Activated CD4-positive, alpha-beta T cell treated with anti-CD3 and anti-CD28 coated beads, Interleukin-2, amount 50 U/mL, for 1 hour (primary cell): ENCODE results near the gene MYO3B.

ENCODE experiments used
- DNase-seq: peaks from one replicate; pipeline ENCODE4 v3.0.0-alpha.2; 2020

Gene MYO3B

DNA sequence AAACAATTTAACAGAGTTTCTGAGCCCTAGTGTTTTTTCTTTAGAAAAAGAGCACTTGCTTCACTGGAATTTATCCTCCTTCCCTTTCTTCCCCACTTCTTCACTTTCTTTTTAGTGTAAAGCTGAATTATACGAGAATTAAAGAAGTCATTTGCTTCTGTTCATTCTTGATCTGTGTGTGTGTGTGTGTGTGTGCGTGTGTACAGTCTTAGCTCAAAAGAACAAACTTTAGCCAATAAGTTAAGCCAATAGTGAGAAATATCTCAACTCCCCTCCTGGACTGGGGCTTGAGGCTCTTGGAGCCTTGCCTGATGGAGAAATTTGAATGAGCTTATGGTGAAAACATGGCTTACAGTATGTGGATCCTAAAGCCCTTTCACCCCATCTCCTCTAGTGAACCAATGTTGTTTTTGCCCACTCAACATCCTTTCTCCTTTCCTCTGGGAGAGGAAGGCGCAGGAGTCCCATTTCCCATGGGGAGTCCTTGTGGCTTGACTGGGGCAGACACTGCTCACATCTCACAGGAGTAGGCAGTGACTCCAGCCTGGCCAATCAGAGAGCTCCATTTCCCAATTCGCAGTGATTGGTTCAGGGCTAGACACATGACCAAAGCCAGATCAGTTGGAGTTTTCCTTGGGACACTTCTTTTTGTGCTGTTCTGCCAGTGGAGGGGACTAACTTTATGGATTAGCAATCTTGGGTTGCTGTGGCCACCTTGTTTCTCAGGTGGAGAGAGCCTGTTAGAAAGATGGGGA lies 16.3 kb upstream of the MYO3B start:
- DNase-seq = no peak

DNA sequence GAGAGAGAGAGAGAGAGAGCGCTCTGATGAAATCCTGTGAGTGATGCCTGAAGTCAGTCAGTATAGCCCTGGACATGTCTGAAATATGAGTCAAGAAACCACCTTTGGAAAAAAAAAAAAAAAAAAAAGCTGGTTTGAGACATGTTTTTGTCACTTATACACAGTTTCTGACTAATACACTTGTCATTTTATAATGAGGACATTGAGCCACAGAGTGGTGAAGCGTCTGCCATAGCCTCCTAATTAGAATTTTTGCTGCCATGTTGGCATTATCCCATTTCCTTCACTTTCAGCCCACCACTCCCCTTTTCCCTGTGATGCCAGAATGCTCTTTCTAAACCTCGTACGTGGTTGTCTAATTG lies 15.7 kb upstream of the MYO3B start:
- DNase-seq = no peak

DNA sequence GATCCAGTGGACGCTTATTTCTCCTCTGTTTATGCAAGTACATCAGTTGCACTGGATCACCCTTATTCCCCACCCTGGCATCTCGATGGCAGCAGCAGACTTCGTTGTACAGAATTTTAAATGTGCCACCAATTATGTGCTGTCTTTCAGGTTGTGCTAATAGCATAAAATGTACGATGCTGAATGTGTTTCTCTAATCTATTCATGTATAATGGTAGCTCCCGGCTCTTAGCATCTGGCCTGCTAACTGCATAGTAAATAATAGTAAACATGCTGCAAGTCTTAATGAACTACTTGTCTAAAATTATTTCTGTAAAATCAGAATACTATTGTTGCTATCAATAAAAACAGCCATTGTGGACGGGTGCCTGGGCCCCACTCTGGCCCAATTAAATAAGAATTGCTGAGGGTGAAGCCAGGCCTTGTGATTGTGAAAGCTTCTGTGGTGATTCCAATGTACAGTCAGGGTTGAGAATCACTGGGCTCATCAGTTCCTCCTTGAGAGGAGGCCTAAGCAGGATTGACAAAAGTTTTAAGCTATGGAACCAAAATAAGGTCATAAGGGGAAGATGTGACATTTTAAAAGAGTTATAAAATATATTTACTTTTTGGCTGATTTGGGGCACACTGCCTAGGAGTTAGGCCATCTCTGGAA lies 14.4 kb upstream of the MYO3B start:
- DNase-seq = no peak

DNA sequence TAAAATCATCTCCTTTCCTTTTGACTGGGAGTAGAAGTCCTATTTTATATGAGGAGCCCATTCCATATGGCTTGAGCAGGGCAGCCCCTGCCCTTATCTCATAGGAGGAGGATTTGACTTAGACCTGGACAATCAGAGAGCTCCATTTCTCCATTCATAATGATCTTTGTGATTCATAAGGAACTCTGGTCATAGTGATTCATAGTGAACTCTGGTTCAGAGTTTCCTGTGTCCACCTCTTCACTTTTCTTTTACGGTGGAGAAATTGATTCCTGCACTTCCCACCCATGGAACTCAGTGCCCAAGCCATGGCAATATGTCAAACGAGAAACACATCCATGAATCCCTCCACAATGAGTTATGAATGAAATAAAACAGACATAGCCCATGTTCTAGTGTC lies 12.8 kb upstream of the MYO3B start:
- DNase-seq = no peak

DNA sequence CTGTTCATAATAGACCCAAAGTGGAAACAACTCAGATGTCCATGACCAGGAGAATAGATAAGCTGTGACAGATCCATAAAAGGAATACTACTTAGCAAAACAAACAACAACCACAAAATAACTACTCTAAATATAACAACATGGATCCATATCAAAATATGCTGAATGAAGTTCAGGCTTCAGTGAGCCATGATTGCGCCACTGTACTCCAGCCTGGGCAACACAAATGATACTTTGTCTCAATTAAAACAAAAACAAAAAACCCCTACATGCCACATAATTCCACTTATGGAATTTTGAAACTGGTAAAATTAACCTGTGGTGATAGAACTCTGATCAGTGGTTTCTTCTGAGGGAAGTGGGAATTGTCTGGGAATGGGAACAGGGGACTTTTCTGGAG lies 11.2 kb upstream of the MYO3B start:
- DNase-seq = no peak

DNA sequence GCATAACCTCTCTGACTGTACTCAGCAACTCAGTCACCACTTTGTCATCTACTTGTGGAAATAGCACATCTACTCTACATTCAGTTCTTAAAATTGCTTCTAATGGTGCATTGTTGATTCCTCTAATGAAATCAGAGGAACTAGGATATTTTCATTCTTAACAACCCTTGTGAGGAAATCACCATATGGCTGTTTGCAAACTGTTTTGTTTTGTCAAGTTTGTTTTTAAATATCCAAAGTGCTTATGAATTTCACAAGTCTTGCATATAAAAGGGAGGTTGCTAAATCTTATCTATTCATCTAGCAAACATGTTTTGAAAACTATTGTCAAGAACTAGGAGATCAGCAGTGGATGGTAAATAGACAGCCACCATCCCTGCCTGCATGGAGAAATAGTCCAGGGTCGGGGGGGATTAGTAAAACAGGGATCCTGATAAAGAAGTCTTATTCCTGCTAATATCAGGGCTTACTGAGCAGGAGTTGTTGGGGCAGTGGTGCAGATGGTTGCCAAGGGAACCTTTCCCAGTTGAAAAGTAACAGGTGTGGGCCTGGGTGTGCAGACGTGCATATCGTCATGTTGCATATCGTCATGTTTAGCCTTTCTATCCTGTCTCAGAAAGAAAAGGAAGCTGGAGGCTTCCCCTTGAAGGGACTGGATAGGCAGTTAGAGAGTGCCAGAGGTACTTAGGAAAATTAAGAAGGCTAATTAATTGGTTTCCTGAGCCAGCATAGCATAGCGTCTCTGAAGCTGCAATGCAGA lies 7.5 kb upstream of the MYO3B start:
- DNase-seq = no peak

DNA sequence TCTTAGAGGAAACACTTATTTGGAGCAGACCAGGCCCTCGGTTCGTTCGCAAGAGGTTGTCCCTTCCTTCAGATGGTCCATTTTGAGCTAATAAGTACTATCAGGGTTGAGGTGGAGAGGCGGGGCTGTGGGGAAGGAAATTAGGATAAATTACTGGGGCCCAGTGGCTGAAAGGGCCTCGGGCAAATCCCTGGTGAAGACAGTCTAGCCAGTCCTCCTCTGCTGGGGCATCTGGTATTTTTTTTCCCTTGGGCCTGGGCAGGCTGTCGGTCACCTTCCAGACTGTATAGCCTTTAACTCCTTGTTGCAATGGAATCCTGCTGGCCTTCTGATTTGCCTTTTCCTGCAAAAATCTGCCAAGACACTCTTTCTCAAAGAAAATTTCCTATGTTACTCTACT lies 1.7 kb upstream of the MYO3B start:
- DNase-seq = no peak

DNA sequence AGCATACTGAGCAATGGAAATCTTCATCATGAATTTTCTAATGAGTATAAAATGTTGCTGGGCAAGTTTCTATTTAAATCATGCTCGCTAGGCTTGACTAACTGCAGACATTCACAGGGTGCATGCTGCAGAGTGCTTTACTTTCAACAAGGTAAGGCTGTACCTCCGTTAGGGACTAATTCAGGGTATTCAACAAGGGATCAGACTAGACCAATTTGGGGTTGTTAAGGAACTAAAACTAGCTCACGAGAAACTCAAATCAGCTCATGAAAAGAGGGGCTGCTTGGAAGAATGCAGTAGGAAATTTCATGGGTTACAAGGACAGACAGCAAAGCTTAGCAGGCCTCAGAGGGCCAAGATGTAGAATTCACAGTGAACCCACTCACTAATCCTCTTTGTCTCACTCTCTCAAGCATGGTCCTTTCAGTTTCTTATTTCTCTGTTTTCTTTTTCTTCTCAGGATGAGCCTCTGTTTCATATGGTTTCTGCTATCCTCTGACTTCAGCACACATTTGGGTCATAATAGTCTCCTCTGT lies 2.2 kb downstream of the MYO3B start:
- DNase-seq = no peak

DNA sequence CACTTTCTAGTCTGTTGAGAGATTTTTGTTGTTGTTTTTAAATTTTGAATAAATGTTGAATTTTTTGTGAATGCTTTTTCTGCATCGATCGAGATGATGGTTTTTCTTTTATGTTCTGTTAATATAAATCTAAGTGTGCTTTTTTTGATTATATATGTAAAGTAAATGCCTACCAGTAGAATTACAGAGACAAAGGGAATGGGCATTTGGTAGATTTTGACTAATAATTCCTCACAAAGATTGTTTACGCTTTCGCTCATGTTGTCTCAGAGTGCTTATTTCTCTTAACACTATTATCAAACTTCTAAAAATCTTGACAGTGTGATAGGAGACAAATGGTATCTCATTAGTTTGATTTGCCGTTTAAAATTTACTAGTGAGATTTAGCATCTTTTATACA lies 3.7 kb downstream of the MYO3B start:
- DNase-seq = no peak

DNA sequence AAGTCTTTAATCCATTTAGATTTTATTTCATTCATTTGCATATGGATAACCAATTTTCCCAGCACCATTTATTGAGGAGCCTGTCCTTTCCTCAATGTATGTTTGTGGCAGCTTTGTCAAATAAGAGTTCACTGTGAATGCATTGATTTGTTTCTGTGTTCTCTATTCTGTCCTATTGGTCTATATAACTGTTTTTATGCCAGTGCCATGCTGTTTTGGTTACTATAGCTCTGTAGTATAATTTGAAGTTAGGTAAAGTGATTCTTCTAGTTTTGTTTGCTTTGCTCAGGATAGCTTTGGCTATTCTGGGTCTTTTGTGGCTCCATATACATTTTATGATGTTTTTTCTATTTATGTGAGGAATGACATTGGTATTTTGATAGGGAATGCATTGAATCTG lies 7.4 kb downstream of the MYO3B start:
- no peak for DNase-seq

DNA sequence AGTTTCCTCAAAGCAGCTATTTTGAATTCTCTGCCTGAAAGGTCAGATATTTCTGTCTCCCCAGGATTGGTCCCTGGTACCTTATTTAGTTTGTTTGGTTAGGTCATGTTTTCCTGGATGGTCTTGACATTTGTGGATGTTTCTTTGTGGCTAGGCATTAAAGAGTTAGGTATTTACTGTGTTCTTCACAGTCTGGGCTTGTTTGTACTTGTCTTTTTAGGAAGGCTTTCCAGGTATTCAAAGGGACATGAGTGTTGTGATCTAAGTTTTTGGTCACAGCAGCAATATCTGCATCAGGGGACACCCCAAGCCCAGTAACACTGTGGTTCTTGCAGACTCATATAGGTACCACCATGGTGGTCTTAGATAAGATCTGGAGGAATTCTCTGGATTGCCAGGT lies 11.8 kb downstream of the MYO3B start:
- no peak for DNase-seq

DNA sequence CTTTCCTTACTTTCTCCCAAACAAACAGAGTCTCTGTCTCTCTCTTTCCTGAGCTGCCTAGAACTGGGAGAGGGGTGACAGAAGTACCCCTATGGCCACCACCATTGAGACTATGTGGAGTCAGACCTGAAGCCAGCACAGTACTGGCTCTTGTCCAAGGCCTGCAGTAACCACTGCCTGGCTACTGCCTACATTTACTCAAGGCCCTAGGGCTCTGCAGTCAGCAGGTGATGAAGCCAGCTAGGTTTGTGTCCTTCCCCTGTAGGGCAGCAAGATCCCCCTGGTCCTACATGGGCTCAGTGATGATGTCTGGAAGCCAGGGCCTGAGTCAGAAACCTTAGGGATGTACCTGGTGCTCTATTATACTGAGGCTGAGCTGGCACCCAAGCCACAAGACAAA lies 12.2 kb downstream of the MYO3B start:
- DNase-seq = no peak

DNA sequence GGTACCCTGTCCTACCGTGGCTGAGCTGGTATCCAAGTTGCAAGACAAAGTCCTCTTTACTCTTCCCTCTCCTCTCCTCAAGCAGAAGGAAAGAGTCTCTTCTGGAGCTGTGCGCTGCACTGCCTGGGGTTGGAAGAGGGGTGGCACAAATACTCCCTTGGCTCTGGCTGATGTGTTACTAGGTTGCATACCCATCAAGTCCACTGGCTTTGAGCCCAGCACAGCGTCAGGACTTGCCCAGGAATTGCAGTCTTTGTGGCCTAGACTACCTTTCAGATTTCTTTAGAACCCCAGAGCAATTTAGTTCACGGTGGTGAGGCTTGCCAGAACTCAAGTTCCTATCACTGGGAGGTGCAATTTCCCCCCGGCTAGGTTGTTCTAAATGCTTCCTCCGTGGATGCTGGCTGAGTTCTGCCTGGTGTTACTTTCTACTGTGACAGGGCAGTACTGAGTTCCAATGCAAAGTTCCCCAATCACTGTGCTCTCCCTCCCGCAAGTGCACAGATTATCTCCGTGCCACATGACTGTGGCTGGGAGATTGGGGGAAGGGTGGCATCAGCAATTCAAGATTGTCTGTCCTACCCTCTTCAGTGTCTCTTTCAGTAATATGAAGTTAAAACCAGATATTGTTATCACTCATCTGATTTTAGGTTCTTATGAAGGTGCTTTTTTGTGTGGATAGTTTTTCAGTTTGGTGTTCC lies 13.4 kb downstream of the MYO3B start:
- no peak for DNase-seq

DNA sequence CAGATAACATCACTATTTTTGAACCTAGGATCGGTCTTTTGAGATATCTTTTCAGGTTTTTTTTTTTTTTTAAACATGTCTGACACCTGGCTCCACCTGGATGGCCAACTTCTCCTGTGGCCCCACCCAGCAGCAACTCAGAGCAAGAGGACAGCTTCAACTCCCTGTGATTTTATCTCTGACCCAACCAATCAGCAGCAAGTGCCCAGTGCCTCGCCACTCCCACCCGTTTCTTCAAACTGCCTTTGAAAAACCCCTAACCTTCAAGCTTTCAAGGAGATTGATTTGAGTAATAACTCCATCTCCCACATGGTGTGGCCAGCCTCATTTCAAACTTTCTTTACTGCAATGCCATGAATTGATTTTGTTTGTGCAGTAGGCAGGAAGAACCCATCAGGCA lies 19.0 kb downstream of the MYO3B start:
- DNase-seq = no peak

DNA sequence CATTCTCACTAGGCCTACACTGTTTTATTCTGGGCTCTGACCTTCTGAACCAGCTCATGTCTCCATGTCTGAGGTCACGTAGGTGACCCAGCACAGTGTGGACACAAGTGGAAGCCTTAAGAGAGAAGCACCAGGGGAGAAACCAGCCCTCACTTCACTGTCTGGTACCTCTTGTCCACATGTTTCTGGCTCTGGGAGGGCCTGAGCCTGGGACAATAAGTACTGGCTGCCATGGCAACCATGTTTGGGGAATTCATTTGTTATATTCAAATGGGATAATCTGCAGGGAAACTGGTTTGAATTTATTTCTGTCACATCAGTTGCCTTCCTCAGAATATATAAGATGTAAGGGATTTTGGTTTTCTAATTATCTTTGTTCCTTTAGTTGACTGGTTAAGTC lies 23.3 kb downstream of the MYO3B start:
- DNase-seq = no peak

DNA sequence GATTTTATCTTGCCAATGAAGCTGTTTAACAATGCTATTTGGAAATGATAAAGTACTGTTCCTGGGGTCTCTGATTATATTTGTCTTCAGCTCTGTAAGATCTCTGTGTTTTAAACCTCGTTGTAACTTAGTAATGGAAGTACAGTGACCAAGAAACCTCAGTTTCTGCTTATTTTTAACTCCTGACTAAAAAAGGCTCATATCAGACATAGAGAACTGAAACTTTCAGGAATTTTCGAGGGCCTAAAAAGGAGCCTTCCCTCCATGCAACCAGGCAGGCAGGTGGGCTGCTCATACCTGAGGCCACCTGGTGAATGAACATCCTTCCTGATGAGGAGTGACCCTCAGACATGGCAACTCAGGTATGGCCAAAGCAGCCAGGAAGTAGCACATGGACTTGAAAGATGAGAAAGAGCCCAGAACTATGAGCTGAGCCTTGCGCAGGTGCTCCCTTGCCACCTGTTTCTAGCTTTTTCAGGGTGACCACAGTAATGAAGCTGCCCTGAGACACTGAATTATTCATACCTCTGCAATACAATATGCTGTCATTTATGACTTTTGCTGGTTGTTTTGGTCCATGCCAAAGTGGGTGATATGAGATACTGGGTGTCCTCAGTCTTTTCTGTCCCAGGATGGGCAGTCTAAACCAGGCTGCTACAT lies 23.9 kb downstream of the MYO3B start:
- no peak for DNase-seq

DNA sequence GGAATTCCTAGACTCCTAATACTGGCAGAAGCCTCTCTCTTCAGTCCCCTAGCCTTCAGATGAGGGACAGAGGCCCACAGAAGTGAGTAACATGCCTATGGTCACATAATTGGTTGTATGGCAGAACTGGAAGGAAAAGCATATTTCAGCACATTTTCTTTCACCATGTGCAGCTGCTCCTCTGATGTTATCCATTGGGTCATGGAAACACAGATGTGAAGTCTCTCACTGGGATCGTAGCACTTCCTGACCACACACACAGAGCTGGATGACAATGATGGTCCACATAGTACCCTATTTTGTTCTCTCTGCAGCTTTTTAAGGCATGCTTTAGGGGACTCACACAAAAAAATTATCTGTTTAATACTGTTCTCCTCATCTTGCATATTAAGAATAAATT lies 24.5 kb downstream of the MYO3B start:
- DNase-seq = no peak

DNA sequence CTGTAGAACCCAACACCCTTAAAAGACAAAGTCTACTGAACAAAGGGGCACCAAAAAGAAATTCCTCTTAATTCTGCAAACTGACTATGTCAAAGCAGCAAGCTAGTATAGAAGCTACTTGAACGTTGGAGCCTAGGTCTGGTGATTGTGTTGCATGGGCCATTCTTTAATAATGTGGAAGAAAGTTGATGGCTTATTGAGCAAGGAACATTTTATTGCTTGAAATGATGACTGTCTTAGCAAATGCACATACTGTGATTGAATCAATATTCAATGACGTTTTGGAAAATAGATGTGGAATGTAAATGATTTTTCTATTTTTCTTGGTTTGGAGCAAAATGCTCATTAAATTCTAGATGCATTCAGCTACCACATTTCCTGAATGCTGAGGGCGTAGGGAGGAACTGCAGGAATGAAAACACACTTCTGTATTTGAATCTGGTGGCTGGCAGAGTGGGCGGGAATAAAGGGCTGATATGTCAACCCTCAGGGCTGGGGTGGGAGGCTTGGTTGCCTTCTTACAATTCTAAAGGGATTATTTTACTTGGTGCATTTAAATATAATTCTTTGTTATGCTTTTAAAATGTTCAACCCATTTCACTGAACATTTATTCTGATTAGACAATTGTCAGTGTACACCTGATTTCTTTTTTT lies 26.5 kb downstream of the MYO3B start:
- DNase-seq = no peak

DNA sequence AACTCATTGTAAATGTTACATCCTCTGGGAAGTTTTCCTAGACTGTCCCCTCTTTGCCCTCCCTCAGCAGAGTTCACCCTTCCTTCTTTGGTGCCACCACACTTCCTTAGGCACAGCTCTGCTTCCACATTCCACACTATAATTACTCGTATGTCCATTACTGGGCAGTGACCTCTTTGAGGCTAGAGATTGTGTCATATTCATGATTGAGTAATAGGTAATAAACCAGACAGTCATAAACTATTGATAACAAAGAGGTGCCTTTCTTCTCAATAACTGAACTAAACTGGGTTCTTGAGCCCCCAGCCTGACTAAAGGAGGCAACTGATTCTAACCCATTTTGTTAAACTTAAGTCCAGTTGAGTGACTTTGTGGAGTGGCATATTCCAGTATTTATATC lies 28.3 kb downstream of the MYO3B start:
- DNase-seq = no peak

DNA sequence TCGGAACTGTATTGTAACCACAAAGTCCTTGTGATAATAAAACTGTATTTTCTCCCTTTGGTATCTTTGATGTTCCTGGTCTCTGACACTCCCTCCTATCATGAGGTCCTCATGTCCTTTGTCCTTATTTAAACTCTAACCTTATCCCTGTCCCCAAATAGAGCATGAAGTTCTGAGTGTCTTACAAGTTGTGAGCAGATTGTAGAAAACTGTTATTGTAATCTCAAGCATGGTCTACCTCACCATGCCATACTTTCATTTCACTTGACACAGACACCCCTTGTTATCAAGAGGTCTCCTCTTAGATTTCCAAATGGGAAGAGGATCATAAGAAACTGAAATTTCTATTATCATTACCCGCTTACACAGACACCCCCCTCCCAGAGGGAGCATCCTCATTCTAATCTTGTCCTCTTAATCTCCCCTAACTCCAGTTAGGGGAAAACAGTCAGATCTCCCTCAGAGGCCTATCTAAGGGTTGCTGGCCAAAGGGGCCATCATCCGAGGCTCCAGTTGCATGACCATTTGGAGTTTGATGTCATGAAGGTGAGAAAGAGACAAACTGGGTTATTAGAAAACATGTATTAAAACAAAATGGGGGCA lies 29.0 kb downstream of the MYO3B start:
- DNase-seq = no peak

DNA sequence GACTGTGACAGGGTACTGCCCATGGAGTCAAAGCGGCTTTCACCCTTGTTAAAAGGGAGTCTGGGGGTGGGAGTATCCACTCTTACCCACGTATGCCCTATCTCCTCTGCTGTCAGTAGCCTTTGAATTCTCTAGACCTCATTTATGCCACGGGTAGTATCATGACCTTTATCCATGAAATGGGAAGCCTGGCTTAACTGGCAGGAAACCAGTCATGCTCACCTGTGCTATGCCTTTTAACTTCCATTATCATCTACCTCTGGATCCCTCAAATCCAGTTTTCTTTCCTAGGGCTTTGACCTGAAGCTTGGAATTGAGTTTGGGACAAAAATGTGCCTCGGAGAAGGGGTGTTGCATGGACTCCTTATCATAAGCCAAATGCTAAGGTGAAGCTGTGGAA lies 30.0 kb downstream of the MYO3B start:
- no peak for DNase-seq

DNA sequence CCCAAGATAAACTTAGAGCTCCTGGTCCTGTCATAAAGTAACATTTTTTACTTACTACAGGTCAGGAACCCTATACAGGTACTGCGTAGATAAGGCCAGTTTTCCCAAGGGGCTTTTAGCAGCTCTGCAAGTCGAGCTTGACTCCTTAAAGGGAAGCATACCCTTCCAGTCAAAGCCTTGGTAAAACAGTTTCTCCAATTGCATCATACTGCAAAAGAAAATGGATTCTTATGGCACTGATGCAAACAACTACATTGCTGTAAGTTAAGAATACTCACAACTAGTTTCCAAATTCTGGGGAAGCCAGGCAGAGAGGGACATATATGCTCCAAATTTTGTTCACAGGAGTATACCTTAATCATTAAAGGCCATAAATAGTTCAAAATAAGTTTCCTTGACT lies 31.0 kb downstream of the MYO3B start:
- no peak for DNase-seq
